ENCODE measurements around the gene DRAXIN.

The DRAXIN gene

GRCh38 chr1:11654939-11655808 lies 36.3 kb upstream of the DRAXIN start:
- no peak for DNase-seq (ENCODE audit: low read depth)

GRCh38 chr1:11657654-11658053 lies 33.9 kb upstream of the DRAXIN start:
- DNase-seq (ENCODE audit: low read depth) = no peak

DNA sequence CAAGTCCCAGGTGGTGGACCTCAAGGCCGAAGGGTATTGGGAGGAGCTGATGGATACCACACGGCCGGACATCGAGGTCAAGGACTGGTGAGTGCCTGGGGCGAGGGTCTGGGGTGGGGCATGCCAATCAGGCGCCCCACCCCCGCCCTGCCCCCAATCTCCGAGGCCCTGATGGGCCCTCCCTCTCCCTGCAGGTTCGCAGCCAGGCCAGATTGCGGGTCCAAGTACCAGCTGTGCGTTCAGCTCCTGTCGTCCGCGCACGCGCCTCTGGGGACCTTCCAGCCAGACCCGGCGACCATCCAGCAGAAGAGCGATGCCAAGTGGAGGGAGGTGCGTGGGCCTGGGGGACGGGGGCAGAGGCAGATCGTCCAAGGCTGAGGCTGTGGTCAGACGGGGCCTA lies 33.0 kb upstream of the DRAXIN start:
- DNase-seq (ENCODE audit: low read depth) = no peak

DNA sequence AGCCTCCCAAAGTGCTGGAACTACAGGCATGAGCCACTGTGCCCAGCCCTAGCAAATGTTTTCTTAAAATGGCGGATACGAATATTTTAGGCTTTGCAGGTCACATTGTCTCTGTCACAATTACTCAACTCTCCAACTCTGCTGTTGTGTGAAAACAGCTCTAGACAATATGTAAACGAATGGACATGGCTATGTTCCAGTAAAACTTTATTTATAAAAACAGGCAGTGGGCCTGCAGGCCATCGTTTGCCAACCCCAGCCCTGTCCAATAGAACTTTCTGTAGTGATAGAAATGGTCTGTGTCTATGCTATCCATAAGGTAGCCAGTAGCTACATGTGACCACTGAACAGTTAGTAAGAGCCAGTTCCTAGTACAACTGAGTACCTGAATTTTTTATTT lies 31.8 kb upstream of the DRAXIN start:
- no peak for DNase-seq (ENCODE audit: low read depth)

DNA sequence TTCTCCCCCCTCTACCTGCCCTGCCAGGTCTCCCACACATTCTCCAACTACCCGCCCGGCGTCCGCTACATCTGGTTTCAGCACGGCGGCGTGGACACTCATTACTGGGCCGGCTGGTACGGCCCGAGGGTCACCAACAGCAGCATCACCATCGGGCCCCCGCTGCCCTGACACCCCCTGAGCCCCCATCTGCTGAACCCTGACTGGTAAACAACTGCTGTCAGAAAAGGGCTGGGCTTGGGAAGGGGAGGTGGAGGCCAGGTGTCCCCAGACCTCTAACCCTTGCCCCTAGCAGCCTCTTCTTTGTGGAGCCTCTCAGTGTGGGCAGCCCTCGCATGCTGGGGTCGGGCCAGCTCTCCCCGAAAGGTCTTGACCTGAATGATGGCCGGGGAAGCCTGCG lies 30.4 kb upstream of the DRAXIN start:
- no peak for DNase-seq (ENCODE audit: low read depth)

- DNase-seq (ENCODE audit: low read depth) = peak; percentile 35
These were observed 27.0 kb upstream of the DRAXIN start for GRCh38 chr1:11664336-11665065.

DNA sequence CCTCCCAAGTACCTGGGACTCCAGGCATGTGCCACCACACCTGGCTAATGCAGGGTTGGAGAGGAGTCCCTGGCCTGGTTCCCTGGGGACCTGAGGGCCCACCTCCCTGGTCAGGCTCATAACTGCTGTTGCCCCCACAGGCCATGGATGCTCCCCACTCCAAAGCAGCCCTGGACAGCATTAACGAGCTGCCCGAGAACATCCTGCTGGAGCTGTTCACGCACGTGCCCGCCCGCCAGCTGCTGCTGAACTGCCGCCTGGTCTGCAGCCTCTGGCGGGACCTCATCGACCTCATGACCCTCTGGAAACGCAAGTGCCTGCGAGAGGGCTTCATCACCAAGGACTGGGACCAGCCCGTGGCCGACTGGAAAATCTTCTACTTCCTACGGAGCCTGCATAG lies 23.0 kb upstream of the DRAXIN start:
- no peak for DNase-seq (ENCODE audit: low read depth)

GRCh38 chr1:11670747-11671146 lies 20.8 kb upstream of the DRAXIN start:
- DNase-seq (ENCODE audit: low read depth) = no peak

DNA sequence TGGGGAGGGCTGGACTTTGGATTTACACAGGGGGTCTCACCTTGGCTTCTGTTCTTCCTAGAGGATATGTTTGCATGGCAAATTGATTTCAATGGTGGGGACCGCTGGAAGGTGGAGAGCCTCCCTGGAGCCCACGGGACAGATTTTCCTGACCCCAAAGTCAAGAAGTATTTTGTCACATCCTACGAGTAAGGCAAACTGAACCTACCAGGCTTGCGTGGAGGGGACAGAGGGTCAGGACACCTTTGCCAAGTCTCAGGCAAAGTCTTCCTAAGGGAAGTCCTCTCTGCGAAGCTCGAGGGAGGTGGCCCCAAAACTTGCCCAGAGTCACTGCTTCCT lies 20.3 kb upstream of the DRAXIN start:
- no peak for DNase-seq (ENCODE audit: low read depth)

- no peak for DNase-seq (ENCODE audit: low read depth)
These were observed 19.8 kb upstream of the DRAXIN start for GRCh38 chr1:11671544-11672286.

- no peak for DNase-seq (ENCODE audit: low read depth)
These were observed 18.3 kb upstream of the DRAXIN start for GRCh38 chr1:11673089-11673769.

DNA sequence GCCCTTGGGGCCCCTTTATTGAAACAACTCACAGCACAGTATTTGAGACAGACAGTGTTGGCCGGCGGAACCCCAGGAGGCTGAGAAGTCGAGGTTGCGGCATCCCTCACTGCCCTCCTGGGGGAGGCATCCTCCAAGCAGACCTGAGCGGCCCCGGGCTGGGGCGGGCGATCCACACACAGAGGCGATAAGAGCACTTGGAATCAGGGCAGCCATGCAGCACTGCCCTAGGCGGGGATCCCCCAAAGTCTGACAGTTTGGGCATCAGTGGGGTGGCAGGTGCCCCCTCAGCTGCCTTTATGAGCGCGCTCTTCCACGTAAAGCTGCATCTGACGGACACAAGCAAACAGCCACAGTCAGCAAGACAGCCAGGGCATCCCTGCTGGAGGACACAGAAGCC lies 17.0 kb upstream of the DRAXIN start:
- DNase-seq (ENCODE audit: low read depth) = no peak

DNA sequence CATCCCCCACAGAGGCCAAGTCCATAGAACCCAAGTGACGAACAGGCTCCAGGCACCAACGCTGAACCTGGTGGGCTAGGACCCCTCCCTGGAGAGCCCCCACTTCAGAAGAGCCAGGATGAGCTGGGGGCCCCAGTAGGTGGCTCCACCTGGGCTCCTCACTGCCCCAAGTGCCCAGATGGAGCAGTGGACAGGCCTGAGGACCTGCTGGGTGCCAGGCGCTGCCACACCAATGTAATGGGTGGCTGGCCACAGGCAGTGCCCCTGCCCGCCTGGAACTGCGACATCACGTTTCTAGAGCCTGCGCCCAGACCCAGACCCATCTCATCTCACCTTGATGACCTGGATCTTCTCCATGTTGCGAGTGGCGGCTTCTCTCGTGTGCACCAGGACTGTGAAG lies 16.2 kb upstream of the DRAXIN start:
- DNase-seq (ENCODE audit: low read depth) = no peak

DNA sequence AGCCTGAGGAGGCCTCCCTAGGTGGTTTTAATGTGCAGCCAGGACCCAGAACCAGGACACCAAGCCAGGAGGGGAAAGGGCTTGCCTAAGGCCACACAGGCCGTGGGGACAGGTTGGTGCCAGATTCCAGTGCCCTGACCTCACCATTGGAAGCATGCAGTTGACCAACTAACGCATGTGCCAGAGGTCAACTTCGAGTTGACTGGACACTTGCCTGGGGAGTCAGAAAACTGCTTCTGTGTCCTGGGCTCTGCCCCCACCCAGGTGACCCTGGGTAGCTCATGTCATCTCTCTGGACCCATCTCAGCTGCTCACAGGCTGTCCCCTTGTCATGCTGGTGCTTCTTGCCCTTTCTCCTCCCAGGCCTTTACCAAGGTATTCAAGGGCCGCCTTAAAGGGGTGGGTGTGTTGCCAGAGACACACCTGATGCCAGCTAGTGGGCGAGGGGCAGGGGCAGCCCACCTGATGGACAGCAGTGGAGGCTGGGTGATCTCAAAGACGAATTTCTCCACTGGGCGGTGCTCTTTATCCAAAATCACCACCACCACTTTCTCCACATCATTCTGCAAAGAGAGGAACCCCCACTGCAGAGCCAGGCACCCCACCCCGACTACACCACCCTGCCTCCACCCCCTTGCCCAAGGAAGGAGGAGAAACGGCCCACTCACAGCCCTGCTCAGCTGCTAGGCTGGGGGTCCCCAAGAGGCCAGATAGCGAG lies 15.0 kb upstream of the DRAXIN start:
- DNase-seq (ENCODE audit: low read depth) = no peak

- no peak for DNase-seq (ENCODE audit: low read depth)
These were observed 13.1 kb upstream of the DRAXIN start for GRCh38 chr1:11678442-11678841.

DNA sequence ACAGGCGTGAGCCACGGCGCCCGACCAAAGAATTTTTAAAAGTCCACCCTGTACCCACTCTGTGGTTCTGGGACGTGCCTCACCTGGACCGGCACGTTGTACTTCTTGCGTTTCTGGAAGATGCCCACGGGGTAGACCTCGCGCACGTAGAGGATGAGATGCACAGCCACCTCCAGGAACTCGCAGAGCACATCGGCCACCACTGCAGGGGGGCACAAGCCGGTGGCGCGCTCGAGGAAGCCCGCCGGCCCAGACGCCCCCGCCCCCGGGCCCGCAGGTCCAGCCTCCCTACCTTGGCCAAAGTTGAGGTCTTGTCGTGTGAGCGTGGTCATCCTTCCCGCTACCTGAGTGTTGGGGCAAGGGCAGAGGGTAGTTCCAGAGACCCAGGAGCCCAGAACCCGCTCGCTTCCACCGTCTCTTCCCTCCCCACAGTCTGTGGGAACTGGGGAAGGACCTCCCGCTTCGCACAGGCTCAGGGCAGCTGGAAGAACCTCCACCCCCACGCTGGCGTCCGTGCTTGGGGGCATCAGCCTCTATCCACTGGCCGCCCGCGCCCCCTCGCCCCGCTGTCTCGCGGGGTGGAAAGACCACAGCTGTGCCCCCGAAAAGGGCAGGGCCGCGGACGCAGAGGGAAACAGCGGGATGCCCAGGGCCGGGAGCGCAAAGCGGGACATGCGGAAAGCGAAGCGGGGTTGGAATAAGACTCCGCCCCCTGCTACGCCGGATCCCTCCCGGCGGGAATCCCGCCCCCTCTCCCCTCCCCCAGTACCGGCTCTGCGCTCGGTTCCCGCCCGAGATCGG lies 11.0 kb upstream of the DRAXIN start:
- DNase-seq (ENCODE audit: low read depth) = no peak

- DNase-seq (ENCODE audit: low read depth) = peak; percentile 83
These were observed 10.3 kb upstream of the DRAXIN start, which contains the start of gene MAD2L2 for GRCh38 chr1:11681071-11681771. TSS of gene MAD2L2 (minus strand) at chr1:11681148. CDS start at chr1:11680601, 547 bp downstream.

DNA sequence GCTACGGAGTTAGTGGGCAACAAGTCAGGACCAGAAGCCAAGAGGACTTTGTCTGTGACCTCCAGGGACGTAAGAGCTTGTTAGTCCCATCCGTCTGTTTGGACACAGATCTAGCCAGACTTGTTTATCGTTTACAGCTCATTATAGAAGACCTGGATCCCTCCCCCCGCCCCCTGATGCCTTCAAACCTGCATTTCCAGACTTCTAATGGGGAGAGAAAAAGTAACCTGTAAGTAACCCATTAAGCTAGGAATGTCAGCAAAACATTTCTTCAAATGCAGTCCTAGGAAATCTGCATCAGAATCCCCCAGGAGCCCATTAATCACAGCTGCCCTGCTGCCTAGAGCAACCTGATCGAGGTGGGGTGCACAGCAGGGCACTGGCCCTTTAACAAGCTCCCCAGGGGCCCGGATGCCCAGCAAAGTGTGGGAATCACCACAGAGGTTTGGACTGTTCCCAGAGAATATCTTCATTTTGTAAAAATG lies 9.2 kb upstream of the DRAXIN start:
- no peak for DNase-seq (ENCODE audit: low read depth)

DNA sequence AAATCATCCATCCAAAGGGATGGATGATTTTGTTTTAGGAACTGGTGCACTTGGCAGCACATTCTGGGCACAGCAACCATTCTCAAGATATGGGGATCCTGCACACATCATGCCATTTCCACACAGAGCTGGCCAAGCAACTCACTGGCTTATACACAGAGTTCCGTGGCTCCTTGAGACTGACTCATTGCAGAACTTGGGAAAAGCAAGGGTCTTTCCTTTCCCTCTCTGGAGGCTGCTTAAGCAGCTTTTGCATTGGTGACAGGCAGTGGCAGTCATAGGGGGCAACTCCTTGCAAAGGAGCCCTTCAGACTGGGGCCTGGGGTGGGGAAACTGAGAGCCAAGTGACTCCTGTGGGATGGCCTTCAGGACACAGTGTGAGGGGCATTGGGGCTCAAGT lies 8.7 kb upstream of the DRAXIN start:
- no peak for DNase-seq (ENCODE audit: low read depth)

GRCh38 chr1:11684070-11684469 lies 7.4 kb upstream of the DRAXIN start:
- DNase-seq (ENCODE audit: low read depth) = no peak
